Measurements from ENCODE around the gene C22orf23.
"Not testable (repeated sequence)": the region's sequence is repeated elsewhere in the genome, so short reads cannot be mapped to it uniquely, and the experiment has no call there.

GRCh38 chr22:37955825-37956397, 2.5 kb upstream of the C22orf23 start:
- not testable (repeated sequence) for TF ChIP-seq CTCF (conservative IDR thresholded peaks at IDR 0.05; ENCODE audit: low read depth, low read length); EZH2 (IDR thresholded peaks at IDR 0.05; ENCODE audit: borderline replicate concordance, low read depth, low read length, poor library complexity, severe bottlenecking)
